Loucy (cell line): Measurements from ENCODE around the gene EIF3F.

Experiments
- CTCF ChIP-seq: fragments of 200-600 bp; sonication (generic); conservative IDR thresholded peaks from 2 replicates; pipeline ENCODE4 v1.5.1; 2014; ENCODE audit warnings: mild to moderate bottlenecking, antibody characterized with exemption, low read length
- EZH2phosphoT487 ChIP-seq: fragments of 200-600 bp; IDR thresholded peaks from 2 replicates; pipeline ENCODE4 v1.6.1; 2018; ENCODE audit warnings: antibody characterized with exemption, mild to moderate bottlenecking, moderate library complexity, borderline replicate concordance

DNA sequence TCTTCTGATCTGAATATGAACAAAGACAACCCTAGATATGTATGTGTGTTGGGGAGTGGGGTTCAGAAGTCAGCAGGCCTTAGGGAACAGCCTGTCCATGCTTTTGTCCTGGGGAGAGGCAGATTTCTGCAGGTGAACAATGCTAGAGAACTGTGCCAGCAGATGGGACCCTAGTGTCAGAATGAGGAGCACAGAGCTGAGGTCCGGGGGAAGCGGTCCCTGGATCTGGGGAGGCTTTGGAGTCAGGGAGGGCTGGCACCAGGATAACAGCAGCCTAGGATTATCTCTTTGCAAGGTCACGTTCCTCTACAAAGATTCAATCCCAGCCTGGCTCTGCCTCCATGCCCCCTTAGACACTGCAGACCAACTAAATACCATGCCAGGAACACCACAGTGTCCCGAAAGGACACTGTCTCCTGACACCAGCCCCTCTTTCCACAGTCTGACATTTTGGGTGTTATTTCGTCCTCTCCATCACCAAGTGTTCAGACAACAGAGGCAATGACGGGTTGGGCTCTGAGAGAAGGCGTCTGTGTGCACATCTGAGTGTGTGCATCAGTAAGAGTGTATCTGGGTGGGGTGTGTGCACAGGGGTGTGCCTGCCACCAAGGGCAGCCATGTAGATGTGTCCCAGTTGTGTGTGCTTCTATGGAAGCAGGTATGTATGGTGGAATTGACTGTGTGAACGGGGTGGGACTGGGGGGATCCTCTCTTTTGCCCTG lies 43.5 kb downstream of the EIF3F start:
- TF ChIP-seq CTCF (no peak), EZH2phosphoT487 (no peak)
